ENCODE results near the gene GRB10. TPM values are rescaled to one million over a fixed set of nuclear protein-coding genes. Genes with fewer than 3 reads are reported as not detected.

GRB10 gene
- polyA plus RNA-seq, 2 of the 4 experiments (the other 2 are of a cell fraction), result 23.2 to 37.0 TPM

- H3K9me3 ChIP-seq, result no peaks in the 10 kb centered on the region
- no peak overlapping the region for H3K4me3 ChIP-seq
- ATAC-seq (no peak), FAIRE-seq (no peak), DNase-seq (ENCODE audit: low read depth in 1 of 2, low spot score in 1 of 2) (no peak)
- ChIA-PET CTCF (interaction anchor here (1.2 to 1.6 kb wide), 2 partner anchors 16 to 468 kb away, joined by 3 to 8 read pairs; no protein-coding TSS in a partner anchor), POLR2A (no interaction called here)
- H3K27ac ChIP-seq, result no peak overlapping the region
- WGBS (ENCODE audit: missing lambda C conversion rate), result 87% methylated on average over 9 of the region's 10 CpGs
- H3K4me2 ChIP-seq, result no peak overlapping the region
- TF ChIP-seq ZFP36 (IDR thresholded peaks at IDR 0.05; ENCODE audit: borderline replicate concordance, partially characterized antibody), result no peak
- no peak for TF ChIP-seq BCL3 (IDR thresholded peaks at IDR 0.05)
- TF ChIP-seq ZSCAN20 (CRISPR knock-in tag; IDR thresholded peaks at IDR 0.05), result no peak
- TF ChIP-seq KDM1A (IDR thresholded peaks at IDR 0.05; ENCODE audit: low read depth), result no peak
- TF ChIP-seq MAZ (IDR thresholded peaks at IDR 0.05; ENCODE audit: borderline replicate concordance, low read depth, low read length), result no peak
- H3K4me1 ChIP-seq, result no peaks in the 10 kb centered on the region
Observed at GRCh38 chr7:50673096-50673495, 109.6 kb downstream of the GRB10 start.

GRCh38 chr7:50672045-50672444 is 110.7 kb downstream of the GRB10 start:
- FAIRE-seq, result no peak
- ChIA-PET POLR2A (no interaction called here), CTCF (interaction anchor here (2.1 kb wide), 1 partner anchor 469 kb away, joined by 10 read pairs; no protein-coding TSS in a partner anchor)
- no peak overlapping the region for H3K4me2 ChIP-seq
- WGBS (ENCODE audit: missing lambda C conversion rate), result 93% methylated on average over 11 of the region's 11 CpGs
- no peaks in the 10 kb centered on the region for H3K9me3 ChIP-seq
- H3K27ac ChIP-seq, result no peak overlapping the region
- ATAC-seq, result no peak
- H3K4me1 ChIP-seq, result no peaks in the 10 kb centered on the region
- no peak for DNase-seq (ENCODE audit: low read depth in 1 of 2, low spot score in 1 of 2)
- TF ChIP-seq EP300 (IDR thresholded peaks at IDR 0.05) (no peak), RAD21 (conservative IDR thresholded peaks at IDR 0.05 in 1 of 2, IDR thresholded peaks at IDR 0.05 in 1 of 2) (no peak), HDAC2 (IDR thresholded peaks at IDR 0.05) (no peak), SMC3 (IDR thresholded peaks at IDR 0.05) (no peak), CBX8 (IDR thresholded peaks at IDR 0.05) (no peak), HMGXB4 (CRISPR knock-in tag; IDR thresholded peaks at IDR 0.05; ENCODE audit: borderline replicate concordance) (no peak), PBX3 (IDR thresholded peaks at IDR 0.05) (no peak), POLR2A (IDR thresholded peaks at IDR 0.05; ENCODE audit: low read length) (no peak), NFE2L2 (conservative IDR thresholded peaks at IDR 0.05; ENCODE audit: low read length) (no peak), HES2 (IDR thresholded peaks at IDR 0.05) (no peak), ZFP36 (IDR thresholded peaks at IDR 0.05; ENCODE audit: borderline replicate concordance, partially characterized antibody) (no peak), MAZ (IDR thresholded peaks at IDR 0.05; ENCODE audit: borderline replicate concordance, low read depth, low read length) (no peak), CEBPB (IDR thresholded peaks at IDR 0.05) (no peak)
- H3K4me3 ChIP-seq, result no peak overlapping the region

DNA sequence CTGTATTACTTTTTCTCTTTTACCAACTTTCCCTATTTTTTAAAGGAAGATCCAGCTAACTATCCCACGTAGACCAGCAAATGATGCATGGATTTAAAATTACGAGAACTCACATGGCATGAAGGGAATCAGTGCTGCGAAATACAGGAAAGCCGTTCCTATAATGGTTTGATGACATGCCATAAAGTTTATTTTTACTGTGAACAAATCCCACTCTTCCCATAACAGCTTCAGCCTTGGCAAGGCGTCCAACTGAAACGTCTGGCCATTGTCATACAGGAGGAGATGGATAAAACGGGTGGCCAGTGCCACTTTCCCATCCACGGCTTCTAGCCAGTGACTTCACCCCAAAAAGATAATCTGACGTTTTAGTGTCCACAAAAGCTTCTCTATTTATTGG is 111.3 kb downstream of the GRB10 start:
- Histone ChIP-seq H3K27ac (no peak overlapping the region), H3K4me2 (no peak overlapping the region), H3K4me3 (no peak overlapping the region), H3K4me1 (no peaks in the 10 kb centered on the region), H3K9me3 (no peaks in the 10 kb centered on the region)
- 81% methylated on average over 9 of the region's 9 CpGs for WGBS (ENCODE audit: missing lambda C conversion rate)
- ChIA-PET POLR2A (no interaction called here), CTCF (interaction anchor here (1.1 to 2.1 kb wide), 2 partner anchors 16 to 470 kb away, joined by 3 to 10 read pairs; no protein-coding TSS in a partner anchor)
- no peak for ATAC-seq
- TF ChIP-seq, protein P1, sequence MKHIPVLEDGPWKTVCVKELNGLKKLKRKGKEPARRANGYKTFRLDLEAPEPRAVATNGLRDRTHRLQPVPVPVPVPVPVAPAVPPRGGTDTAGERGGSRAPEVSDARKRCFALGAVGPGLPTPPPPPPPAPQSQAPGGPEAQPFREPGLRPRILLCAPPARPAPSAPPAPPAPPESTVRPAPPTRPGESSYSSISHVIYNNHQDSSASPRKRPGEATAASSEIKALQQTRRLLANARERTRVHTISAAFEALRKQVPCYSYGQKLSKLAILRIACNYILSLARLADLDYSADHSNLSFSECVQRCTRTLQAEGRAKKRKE (CRISPR knock-in tag; IDR thresholded peaks at IDR 0.05; ENCODE audit: low read depth), result no peak
- no peak for DNase-seq (ENCODE audit: low read depth in 1 of 2, low spot score in 1 of 2)
- FAIRE-seq, result no peak

Data from A549 (cell line).